ENCODE measurements around the gene APOBEC4.

GRCh38 chr1:183600634-183601033, 52.5 kb downstream of the APOBEC4 start:
- TF ChIP-seq, protein P1, sequence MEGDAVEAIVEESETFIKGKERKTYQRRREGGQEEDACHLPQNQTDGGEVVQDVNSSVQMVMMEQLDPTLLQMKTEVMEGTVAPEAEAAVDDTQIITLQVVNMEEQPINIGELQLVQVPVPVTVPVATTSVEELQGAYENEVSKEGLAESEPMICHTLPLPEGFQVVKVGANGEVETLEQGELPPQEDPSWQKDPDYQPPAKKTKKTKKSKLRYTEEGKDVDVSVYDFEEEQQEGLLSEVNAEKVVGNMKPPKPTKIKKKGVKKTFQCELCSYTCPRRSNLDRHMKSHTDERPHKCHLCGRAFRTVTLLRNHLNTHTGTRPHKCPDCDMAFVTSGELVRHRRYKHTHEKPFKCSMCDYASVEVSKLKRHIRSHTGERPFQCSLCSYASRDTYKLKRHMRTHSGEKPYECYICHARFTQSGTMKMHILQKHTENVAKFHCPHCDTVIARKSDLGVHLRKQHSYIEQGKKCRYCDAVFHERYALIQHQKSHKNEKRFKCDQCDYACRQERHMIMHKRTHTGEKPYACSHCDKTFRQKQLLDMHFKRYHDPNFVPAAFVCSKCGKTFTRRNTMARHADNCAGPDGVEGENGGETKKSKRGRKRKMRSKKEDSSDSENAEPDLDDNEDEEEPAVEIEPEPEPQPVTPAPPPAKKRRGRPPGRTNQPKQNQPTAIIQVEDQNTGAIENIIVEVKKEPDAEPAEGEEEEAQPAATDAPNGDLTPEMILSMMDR (IDR thresholded peaks at IDR 0.05) = no peak
- TF ChIP-seq POLR2AphosphoS5 (IDR thresholded peaks at IDR 0.05) = no peak

Data from suprapubic skin (tissue), 3 donors.